Raji (cell line): ENCODE data around the gene FERMT3.

Experiments
- POLR2A ChIP-seq: IDR thresholded peaks from 2 replicates; pipeline ENCODE4 v1.6.1; 2011; ENCODE audit warnings: low read depth, low read length, control low read depth; ENCODE audit not compliant: insufficient read depth

Gene FERMT3

DNA sequence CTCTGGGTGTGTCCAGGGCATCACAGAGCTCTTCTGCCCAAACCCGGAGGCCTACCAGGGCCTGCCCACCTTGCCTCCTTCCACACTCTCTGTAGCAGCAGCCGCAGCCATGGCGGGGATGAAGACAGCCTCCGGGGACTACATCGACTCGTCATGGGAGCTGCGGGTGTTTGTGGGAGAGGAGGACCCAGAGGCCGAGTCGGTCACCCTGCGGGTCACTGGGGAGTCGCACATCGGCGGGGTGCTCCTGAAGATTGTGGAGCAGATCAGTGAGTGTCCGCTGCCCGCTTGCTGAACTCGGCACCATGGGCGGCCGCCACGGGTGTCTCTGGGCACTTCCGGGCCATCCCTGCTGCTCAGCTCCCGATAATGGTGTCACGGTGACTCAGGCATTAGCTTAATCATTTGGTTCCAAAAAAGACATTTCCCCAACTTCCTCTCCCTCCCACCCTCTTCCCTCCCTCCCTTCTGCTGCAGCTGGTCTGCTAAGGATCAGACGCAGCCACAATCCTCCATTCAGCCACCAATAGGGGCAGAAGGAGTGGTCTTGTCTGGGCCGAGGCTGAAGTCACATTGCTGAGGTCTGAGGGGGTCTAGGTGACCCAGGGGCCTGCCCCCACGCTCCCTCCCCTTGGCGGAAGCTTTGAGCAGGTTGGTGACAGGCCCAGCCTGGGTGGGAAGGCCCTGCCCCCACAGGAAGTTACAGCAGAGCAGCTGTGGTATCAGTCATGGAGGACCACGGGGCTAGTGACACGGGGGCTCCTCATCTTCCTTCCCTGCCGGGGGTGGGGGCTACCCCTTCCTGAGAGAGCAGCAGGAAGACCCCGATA is 950 bp downstream of the FERMT3 start:
- TF ChIP-seq POLR2A: peak; percentile 81

DNA sequence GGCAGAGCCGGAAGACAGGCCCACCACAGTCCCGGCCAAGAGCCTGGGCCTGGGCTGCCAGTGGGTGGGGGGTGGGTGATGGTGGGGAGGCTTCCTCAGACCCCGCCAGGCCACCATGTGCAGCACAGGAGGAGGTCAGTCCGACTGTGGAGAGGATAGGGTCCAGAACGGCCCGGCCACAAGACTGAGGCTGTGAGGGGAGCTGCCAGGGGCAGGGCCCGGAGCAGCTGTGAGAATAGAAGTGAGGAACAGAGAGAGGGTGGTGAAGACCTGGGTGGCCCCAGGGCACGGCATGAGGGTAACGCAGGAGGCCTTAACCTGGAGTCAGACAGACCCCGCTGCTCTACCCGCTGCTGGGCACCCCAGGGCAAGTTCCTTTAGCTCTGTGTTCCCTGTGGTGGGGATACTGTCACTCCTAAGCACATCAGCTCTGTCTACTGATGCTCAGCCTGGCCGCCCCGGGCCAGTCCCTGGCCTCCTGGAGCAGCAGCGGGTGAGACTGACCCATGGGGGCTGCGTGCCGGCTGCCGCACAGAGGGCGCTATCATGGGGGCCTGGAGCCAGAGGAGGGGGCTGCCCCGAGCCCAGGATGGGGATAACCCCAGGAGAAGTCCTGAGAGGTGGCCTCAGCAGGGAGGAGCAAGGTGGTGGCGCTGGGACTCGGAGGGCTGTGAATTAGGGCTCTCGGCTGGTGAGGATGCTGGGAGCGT is 1.7 kb downstream of the FERMT3 start:
- no peak for TF ChIP-seq POLR2A

DNA sequence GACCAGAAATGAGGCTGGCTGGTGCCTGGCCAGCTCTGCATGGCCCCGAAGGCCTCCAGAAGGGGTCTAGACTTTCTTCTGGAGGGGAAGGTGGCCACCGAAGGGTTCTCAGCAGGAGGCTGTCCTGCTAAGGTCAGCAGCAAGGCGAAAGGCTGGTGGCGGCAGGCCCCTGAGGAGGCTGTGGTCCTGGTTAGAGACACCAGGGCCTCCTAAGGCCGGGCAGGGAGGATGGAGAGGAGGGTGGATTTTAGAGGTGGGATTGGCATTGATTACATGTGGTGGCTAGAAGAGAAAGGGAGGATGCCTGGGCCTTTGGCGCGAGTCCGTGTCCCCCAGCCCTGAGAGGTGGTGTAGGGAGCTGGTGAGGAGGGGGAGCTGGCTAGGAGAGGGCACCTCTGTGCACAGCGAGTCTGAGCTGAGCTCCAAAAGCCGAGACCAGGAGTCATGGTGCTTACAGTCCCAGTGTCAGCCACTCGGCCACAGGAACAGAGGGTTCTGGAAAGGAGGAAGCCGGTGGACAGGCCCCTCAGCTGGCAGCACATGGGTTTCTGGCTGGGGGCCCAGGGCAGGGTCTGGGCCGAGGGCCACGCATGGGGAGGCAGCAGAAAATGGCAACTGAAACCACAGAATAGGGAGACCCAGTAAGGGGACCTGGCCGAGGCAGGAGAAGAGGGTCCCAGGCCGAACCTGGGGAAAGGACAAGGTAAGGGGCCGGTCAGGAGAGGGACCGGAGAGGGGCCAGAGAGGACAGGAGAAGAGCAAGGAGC is 2.5 kb downstream of the FERMT3 start:
- no peak for TF ChIP-seq POLR2A

DNA sequence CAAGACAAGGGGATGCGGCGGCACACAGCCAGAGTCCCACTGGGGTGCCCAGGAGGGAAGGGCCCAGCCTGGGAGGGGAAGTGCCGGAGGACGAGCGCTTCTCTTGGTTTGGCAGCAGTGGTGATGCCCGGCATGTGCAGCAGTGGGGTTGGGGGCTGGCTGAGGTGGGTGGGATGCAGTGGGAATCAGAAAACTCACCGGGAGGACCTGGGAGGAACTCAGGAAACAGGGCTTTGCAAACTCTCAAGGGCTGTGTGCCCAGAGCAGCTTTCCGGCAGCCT is 3.0 kb downstream of the FERMT3 start:
- no peak for TF ChIP-seq POLR2A

DNA sequence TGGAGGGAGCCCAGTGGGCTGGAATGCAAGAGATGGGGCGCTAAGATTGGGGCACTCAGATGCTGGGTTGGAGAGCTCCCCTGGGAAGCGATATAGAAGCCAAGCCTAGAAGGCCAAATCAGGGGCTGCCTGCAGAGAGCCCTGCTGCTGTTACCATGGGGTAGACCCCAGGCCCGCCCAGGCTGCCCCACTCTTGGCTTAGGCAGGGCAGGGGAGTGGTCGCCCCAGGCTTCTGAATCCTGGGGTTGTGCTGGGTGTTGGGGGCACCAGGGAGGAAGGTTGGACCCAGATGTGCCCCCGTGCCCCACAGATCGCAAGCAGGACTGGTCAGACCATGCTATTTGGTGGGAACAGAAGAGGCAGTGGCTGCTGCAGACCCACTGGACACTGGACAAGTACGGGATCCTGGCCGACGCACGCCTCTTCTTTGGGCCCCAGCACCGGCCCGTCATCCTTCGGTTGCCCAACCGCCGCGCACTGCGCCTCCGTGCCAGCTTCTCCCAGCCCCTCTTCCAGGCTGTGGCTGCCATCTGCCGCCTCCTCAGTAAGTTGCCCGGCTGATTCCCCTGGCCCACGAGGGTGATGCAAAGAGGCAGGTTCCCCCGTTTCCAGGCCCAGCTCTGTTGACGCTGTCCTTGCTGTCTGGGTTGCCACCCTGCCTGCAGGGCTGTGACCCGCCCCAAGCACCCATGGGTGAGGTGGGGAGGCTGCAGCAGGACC is 3.9 kb downstream of the FERMT3 start:
- no peak for TF ChIP-seq POLR2A

DNA sequence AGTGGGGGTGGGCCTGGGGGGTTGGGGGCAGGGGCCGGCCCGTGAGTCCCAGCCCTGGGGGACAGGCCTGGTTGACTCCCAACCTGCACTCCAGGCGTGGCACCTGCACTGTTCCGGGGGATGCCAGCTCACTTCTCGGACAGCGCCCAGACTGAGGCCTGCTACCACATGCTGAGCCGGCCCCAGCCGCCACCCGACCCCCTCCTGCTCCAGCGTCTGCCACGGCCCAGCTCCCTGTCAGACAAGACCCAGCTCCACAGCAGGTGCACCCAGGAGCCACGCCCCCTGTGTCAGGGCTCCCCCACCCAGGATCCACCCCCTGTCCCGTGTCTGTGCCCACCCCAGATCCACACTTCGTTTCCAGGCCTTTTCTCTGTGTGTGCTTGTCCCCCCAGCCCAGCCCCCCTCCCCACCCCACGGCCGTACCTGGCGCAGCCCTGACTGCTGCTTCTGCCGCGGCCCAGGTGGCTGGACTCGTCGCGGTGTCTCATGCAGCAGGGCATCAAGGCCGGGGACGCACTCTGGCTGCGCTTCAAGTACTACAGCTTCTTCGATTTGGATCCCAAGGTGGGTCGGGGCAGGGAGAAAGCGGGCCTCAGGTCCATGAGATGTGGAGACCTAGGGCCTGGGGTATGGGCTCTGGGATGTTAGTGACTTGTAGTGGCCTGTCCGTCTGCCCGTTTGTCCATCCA is 4.8 kb downstream of the FERMT3 start:
- TF ChIP-seq POLR2A: no peak

DNA sequence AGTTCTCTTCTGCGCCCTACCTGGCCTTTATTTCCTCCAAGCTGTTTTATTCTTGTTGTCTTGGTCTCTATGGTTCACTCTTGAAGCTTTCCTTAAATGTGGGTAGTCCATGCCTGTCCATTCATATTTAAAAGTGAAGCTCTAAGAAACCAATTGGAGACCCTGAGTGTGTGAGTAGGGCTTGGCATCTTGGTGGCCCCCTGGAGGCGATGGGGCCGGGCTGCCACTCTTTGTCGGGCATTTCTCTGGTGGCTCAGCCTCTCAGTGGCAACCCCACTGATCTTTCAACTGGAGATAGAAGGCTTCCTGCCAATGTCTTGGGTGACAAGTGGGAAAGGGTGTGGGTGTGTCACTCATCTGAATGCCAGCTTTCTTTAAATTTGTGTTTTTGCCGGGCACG is 10.4 kb downstream of the FERMT3 start:
- TF ChIP-seq POLR2A: no peak

DNA sequence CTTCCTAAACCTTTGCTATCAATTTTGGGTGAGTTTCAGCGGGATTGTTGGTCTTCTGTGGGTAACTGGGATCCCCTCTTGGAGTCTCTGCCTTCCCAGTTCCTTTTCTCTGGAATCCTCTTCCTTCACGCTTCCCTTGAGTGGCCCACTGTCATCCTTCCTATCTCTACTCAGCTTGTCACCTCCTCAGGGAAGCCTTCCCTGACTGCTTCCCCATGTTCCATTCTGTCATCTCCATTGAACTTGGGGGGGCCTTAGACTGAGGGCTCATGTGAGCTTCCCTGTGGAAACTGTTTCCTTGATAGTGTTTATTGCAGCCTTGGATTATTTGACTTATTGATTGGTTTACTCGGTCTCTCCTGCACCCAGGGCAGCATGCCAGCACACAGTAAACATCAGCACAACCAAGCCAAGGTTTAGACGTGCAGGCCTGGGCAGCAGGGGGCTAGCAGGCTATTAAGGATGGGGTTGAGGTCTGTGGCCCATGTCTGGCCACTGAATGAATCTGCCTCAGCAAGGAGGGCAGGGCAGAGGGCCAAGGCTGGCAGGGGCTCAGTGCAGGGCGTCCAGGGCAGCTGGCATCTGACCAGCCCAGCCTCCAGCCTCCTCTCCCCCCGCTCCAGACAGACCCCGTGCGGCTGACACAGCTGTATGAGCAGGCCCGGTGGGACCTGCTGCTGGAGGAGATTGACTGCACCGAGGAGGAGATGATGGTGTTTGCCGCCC is 12.3 kb downstream of the FERMT3 start:
- no peak for TF ChIP-seq POLR2A

DNA sequence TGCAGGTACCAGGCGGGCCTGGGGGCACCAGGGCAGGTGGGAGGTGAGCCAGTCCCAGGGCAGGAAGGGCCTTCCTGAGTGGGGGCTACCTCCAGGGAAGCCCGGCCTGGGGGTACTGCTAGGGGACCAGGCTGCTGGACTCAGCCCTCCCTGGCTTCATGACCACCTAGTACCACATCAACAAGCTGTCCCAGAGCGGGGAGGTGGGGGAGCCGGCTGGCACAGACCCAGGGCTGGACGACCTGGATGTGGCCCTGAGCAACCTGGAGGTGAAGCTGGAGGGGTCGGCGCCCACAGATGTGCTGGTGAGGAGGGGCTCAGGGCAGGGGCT is 12.8 kb downstream of the FERMT3 start:
- no peak for TF ChIP-seq POLR2A

DNA sequence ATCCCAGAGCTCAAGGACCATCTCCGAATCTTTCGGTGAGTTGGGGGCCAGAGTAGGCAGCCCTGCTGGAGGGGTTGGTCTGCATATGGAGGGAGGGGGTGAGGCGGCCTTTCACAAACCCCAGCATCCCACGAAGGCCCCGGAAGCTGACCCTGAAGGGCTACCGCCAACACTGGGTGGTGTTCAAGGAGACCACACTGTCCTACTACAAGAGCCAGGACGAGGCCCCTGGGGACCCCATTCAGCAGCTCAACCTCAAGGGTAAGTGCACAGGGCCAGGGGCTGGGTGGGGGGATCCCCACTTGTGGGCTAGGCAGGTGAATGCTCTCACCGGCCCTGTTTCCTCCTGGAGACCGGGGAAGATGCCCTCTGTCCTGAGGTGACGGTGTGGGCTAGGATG is 13.2 kb downstream of the FERMT3 start:
- no peak for TF ChIP-seq POLR2A

DNA sequence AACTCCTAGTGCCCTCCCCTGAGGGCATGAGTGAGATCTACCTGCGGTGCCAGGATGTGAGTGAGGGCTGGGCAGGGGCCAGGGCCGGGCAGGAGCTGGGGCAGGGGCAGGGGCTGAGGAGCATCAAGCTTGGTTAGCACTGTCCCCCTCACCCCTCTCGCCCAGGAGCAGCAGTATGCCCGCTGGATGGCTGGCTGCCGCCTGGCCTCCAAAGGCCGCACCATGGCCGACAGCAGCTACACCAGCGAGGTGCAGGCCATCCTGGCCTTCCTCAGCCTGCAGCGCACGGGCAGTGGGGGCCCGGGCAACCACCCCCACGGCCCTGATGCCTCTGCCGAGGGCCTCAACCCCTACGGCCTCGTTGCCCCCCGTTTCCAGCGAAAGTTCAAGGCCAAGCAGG is 13.8 kb downstream of the FERMT3 start:
- no peak for TF ChIP-seq POLR2A

DNA sequence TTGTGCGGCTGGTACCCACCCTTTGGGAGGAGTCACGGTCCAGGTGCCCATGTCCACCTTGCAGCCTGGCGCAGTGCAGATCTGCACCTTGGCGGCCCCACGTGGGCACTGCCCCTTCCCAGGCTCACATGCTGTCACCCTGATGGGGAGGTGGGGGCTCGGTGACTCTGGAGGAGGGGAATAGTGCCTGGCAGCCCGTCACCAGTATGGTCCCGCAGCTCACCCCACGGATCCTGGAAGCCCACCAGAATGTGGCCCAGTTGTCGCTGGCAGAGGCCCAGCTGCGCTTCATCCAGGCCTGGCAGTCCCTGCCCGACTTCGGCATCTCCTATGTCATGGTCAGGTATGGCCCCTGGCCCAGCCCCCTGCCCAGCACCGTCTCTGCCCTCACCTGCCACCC is 14.3 kb downstream of the FERMT3 start:
- TF ChIP-seq POLR2A: no peak

DNA sequence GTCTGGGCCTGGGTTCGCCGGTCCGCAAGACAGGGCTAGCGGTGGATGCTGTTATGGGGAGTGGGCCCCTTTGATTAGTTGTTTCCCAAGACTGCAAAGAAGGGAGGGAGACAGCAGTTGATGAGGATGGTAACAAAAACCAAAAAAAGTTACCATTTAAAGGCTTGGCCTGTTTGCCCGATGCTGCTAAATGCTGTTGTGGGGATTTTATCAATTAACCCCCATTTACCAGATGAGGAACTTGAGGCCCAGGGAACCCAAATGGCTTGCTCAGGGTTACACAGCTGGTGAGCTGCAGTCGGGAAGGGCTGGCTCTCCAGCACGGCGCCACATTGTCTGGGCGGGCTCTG is 16.1 kb downstream of the FERMT3 start:
- TF ChIP-seq POLR2A: no peak

DNA sequence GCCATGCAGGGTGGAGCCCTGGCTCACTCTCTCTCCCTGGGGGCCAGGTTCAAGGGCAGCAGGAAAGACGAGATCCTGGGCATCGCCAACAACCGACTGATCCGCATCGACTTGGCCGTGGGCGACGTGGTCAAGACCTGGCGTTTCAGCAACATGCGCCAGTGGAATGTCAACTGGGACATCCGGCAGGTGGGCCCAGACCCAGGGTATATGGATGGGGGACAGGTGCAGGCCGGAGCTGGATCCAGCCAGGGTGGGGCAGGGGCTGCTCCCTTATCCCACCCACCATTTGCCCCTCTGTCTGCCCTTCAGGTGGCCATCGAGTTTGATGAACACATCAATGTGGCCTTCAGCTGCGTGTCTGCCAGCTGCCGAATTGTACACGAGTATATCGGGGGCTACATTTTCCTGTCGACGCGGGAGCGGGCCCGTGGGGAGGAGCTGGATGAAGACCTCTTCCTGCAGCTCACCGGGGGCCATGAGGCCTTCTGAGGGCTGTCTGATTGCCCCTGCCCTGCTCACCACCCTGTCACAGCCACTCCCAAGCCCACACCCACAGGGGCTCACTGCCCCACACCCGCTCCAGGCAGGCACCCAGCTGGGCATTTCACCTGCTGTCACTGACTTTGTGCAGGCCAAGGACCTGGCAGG is 16.6 kb downstream of the FERMT3 start:
- 0 out of 2 replicates have a peak, but pooled peaks have one; percentile 24 for TF ChIP-seq POLR2A
